Osteoblast (primary cell): ENCODE data around the gene MICAL3. TPM values are rescaled to one million over a fixed set of nuclear protein-coding genes. Genes with fewer than 3 reads are reported as not detected.

Experiments
- DNase-seq: peaks from one replicate; pipeline ENCODE4 v3.0.0; 2011; ENCODE audit warnings: low spot score, mixed read lengths; ENCODE audit not compliant: insufficient read length; ENCODE audit errors: missing footprints
- H2AFZ ChIP-seq: 2 replicates; pipeline ENCODE4 v1.6.0; 2011; ENCODE audit warnings: mild to moderate bottlenecking, low read length
- H3K27ac ChIP-seq: 2 replicates; pipeline ENCODE4 v1.5.1; 2011; ENCODE audit warnings: mild to moderate bottlenecking, low read depth, low read length, moderate library complexity
- H3K27me3 ChIP-seq: 2 replicates; pipeline ENCODE4 v1.6.0; 2012; ENCODE audit warnings: mild to moderate bottlenecking, control low read depth, inconsistent platforms, low read length, moderate library complexity; ENCODE audit not compliant: insufficient read depth
- H3K36me3 ChIP-seq: 2 replicates; pipeline ENCODE4 v1.5.1; 2011; ENCODE audit warnings: mild to moderate bottlenecking, low read length, control low read depth, moderate library complexity; ENCODE audit not compliant: insufficient read depth
- H3K4me1 ChIP-seq: 2 replicates; pipeline ENCODE4 v1.5.1; 2011; ENCODE audit warnings: mild to moderate bottlenecking, low read length, control low read depth, moderate library complexity; ENCODE audit not compliant: insufficient read depth
- H3K4me2 ChIP-seq: 2 replicates; pipeline ENCODE4 v1.6.0; 2011; ENCODE audit warnings: mild to moderate bottlenecking, low read length; ENCODE audit not compliant: insufficient read depth
- H3K4me3 ChIP-seq: fragments of 200-600 bp; sonication (generic); 3 replicates; pipeline ENCODE4 v1.5.1; 2012; ENCODE audit warnings: mild to moderate bottlenecking, low read length, inconsistent platforms; ENCODE audit not compliant: insufficient read depth
- H3K79me2 ChIP-seq: 2 replicates; pipeline ENCODE4 v1.6.0; 2012; ENCODE audit warnings: mild to moderate bottlenecking, low read length, control low read depth, inconsistent platforms; ENCODE audit not compliant: insufficient read depth
- H3K9me3 ChIP-seq: 2 replicates; pipeline ENCODE4 v1.5.1; 2011; ENCODE audit warnings: low read depth, low read length, control low read depth
- H4K20me1 ChIP-seq: 2 replicates; pipeline ENCODE4 v1.6.0; 2012; ENCODE audit warnings: mild to moderate bottlenecking, low read length, control low read depth; ENCODE audit not compliant: insufficient read depth
- CTCF ChIP-seq: IDR thresholded peaks from 2 replicates; pipeline ENCODE4 v1.5.1; 2011; ENCODE audit warnings: mild to moderate bottlenecking, low read depth, low read length, moderate library complexity; ENCODE audit errors: extremely low read depth
- total RNA-seq: library from RNA; depleted of rRNA; stranded (reverse); fragments of >200 nt; gene quantifications from 2 replicates; pipeline ENCODE4 v1.2.3, GENCODE V29; 2012

The MICAL3 gene
- total RNA-seq, 1 donor: 35.1 TPM

GRCh38 chr22:17825876-17826550, 198.3 kb downstream of the MICAL3 start:
- no peak for TF ChIP-seq CTCF
- no peak overlapping the region for H3K4me3 ChIP-seq
- peaks cover 6% of the 10 kb centered on the region for H4K20me1 ChIP-seq
- H3K4me1 ChIP-seq: no peaks in the 10 kb centered on the region
- H3K9me3 ChIP-seq: no peaks in the 10 kb centered on the region
- H3K27me3 ChIP-seq: no peaks in the 10 kb centered on the region
- no peak overlapping the region for H2AFZ ChIP-seq
- peaks cover 39% of the 10 kb centered on the region for H3K36me3 ChIP-seq
- no peak for DNase-seq
- no peak overlapping the region for H3K4me2 ChIP-seq
- H3K79me2 ChIP-seq: no peaks in the 10 kb centered on the region
- no peak overlapping the region for H3K27ac ChIP-seq

- Histone ChIP-seq H3K4me1 (no peaks in the 10 kb centered on the region), H3K4me3 (no peak overlapping the region), H2AFZ (no peak overlapping the region), H3K9me3 (no peaks in the 10 kb centered on the region), H3K36me3 (peaks cover 35% of the 10 kb centered on the region), H3K79me2 (no peaks in the 10 kb centered on the region), H3K27me3 (no peaks in the 10 kb centered on the region), H3K27ac (no peak overlapping the region), H4K20me1 (peaks cover 1% of the 10 kb centered on the region), H3K4me2 (no peak overlapping the region)
- TF ChIP-seq CTCF: no peak
- no peak for DNase-seq
Observed at GRCh38 chr22:17824457-17824856, 199.9 kb downstream of the MICAL3 start.

- Histone ChIP-seq H3K9me3 (no peaks in the 10 kb centered on the region), H3K36me3 (peaks cover 31% of the 10 kb centered on the region), H3K4me2 (no peak overlapping the region), H3K4me3 (no peak overlapping the region), H4K20me1 (no peaks in the 10 kb centered on the region), H3K27ac (no peak overlapping the region), H3K27me3 (no peaks in the 10 kb centered on the region), H3K4me1 (no peaks in the 10 kb centered on the region), H2AFZ (no peak overlapping the region), H3K79me2 (no peaks in the 10 kb centered on the region)
- DNase-seq: no peak
- TF ChIP-seq CTCF: no peak
Observed at GRCh38 chr22:17823964-17824363, 200.4 kb downstream of the MICAL3 start.

- H3K27me3 ChIP-seq: no peaks in the 10 kb centered on the region
- no peak for TF ChIP-seq CTCF
Observed at GRCh38 chr22:17823226-17823625, 201.1 kb downstream of the MICAL3 start.

More at GRCh38 chr22:17823226-17823625, 201.1 kb downstream of the MICAL3 start:
- H2AFZ ChIP-seq: no peak overlapping the region
- H4K20me1 ChIP-seq: no peaks in the 10 kb centered on the region
- no peaks in the 10 kb centered on the region for H3K9me3 ChIP-seq
- H3K4me1 ChIP-seq: no peaks in the 10 kb centered on the region
- no peak for DNase-seq
- H3K36me3 ChIP-seq: peaks cover 26% of the 10 kb centered on the region
- H3K79me2 ChIP-seq: no peaks in the 10 kb centered on the region
- H3K27ac ChIP-seq: no peak overlapping the region
- H3K4me3 ChIP-seq: no peak overlapping the region
- H3K4me2 ChIP-seq: no peak overlapping the region
